Endothelial cell of hepatic sinusoid (primary cell): Measurements from ENCODE around the gene PTHLH.

ENCODE experiments used
- in situ Hi-C: cut with HindIII; loops from 2 replicates; pipeline ENCODE4 v1.10.0; 2017; ENCODE audit warnings: low sequenced_read_pairs

Gene PTHLH

GRCh38 chr12:27940756-27941402, 31.7 kb downstream of the PTHLH start:
- in situ Hi-C loops: no loop called here

DNA sequence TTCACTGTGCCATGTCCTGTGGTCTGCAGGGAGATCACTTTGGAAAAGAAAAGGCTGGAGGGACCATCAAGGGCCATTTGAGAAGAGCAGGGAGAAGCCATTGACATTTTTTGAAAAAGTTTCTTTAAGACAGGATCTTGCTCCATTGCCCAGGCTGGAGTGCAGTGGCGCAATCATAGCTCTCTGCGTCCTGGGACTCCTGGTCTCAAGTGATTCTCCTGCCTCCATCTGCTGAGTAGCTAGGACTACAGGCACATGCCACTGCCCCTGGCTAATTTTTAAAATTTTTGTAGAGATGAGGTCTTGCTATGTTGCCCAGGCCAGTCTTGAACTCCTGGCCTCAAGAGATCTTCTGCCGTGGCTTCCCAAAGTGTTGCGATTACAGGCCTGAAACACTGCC, 32.3 kb downstream of the PTHLH start:
- in situ Hi-C loops: no loop called here

GRCh38 chr12:27937768-27938167, 34.8 kb downstream of the PTHLH start:
- in situ Hi-C loops: no loop called here

- in situ Hi-C loops: no loop called here
These were observed 36.3 kb downstream of the PTHLH start for GRCh38 chr12:27936196-27936595.

DNA sequence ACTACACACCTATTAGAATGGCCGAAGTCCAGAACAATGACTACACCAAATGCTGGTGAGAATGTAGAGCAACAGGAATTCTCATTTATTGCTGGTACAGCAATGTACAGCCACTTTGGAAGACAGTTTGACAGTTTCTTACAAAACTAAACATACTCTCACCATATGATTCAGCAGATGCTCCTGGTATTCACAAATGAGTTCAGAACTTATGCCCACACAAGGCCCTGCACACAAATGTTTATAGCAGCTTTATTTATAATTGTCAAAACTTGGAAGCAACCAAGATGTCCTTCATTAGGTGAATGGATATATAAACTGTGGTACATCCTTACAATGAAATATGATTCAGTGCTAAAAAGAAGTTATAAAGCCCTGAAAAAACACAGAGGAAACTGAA, 38.3 kb downstream of the PTHLH start:
- in situ Hi-C loops: no loop called here

GRCh38 chr12:27931390-27931789, 41.1 kb downstream of the PTHLH start:
- in situ Hi-C loops: no loop called here

- in situ Hi-C loops: no loop called here
These were observed 45.2 kb downstream of the PTHLH start for GRCh38 chr12:27927347-27927746.

DNA sequence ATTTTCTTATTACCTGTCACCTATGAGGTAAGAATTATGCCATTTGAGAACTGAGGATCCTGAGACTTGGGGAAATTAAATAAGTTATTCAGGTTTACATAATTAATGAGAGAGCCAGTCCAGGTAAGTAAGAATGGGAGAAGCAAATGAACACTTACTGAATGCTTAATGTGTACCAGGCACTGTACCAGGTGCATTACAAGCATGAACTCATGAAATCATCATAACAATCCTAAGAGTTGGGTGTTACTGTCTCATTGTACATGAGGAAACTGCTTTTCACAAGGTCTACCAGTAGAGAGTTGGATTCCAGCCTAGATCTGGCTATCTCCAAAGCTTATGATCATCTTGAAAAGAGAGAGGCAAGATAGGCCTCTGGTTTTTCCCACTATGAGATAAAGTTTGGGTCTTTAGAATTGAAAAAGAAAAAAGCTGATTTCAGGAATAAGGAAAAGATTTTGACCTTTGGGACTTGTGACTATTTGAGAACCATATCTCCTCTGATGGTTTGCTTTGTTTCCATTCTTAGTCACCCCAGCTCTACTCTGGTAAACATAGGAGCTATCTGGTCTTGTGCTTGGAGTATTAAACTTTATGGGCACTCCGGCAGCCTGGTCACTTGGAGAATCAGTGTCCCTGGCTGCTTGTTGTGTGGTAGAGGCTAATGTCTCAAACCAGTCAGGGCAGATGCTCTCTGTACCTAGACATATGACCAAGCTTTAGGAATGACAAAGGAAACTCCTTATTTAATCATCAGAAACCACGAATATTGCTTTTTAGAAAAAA, 48.0 kb downstream of the PTHLH start:
- in situ Hi-C loops: no loop called here

DNA sequence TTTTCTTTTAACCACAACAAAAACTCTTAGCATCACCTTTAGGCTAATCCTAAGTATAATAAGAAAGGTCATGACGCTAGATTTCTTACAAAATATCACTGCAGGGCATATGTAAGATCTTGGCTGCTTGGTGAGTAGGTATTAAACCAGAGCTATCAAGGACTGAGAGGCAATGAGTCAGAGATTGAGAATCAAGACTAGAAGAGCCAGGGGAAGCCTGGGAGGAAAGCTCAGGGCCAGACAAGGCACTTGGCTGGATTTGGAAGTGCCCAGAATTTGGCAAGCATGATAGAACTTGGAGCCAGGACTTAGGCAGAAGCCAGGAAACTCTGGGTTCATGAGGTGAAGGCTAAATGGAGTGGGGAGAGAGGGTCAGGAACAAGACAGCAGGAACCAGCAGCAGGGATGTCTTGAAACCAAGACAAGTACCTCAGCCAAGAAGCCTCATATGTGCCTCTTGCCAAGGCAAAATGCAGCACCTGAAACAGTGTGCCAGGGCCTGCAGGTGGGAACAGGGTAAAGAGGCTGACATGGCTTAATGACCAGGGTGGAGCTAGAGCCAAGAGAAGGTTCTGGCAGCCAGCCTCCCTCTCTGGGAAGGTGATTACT, 49.9 kb downstream of the PTHLH start:
- in situ Hi-C loops: no loop called here

- in situ Hi-C loops: no loop called here
These were observed 52.8 kb downstream of the PTHLH start for GRCh38 chr12:27919671-27920235.

GRCh38 chr12:27915536-27915935, 57.0 kb downstream of the PTHLH start:
- in situ Hi-C loops: no loop called here

DNA sequence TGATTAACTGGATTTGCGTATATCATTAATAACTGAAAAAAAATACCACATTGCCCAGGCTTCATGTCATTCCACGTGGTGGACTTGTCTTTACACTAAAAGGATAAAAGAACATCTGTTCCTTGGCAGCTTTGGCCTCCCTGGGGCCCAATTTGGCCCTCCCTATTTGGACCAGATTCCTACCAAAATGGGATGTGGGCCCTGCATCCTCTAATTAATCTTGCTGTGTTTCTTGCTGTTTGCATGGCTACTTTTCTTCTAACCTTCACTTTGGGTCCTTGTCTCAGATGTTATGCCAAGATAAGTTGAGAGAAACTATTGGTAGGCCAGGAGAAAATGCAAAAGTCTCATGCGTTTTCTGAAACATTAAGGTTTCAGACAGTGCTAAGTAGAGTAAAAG, 57.5 kb downstream of the PTHLH start:
- in situ Hi-C loops: no loop called here

- in situ Hi-C loops: no loop called here
These were observed 58.4 kb downstream of the PTHLH start for GRCh38 chr12:27913999-27914614.

DNA sequence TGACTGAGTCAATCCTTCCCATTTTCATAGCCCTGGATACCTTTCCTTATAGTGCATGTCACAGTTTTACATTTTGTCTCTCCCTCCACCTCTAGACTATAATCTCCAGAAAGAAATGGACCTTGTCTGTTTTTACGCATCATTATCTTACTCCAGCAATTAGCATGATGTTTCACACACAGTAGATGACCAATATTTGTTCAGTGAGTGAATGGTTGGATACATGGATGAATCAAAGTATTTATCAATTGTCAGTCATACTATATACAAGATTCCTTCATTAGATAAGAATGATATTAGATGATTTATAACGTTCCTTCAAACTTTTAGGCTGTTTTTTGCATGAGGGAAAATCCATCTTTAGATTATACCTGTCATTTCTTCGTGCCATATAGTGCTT, 61.1 kb downstream of the PTHLH start:
- in situ Hi-C loops: no loop called here
